Tongue (tissue), 2 donors: ENCODE data around the gene RBM23. TPM values are rescaled to one million over a fixed set of nuclear protein-coding genes. Genes with fewer than 3 reads are reported as not detected.
A peak's percentile ranks its signal among the peaks of the same experiment; 100 is the strongest.
"Not testable (repeated sequence)": the region's sequence is repeated elsewhere in the genome, so short reads cannot be mapped to it uniquely, and the experiment has no call there.

ENCODE experiments used
- DNase-seq: peaks from one replicate; pipeline ENCODE4 v3.0.0-alpha.2; 2015
- total RNA-seq: library from RNA; depleted of rRNA; stranded (reverse); fragments of >200 nt; gene quantifications from one replicate; pipeline ENCODE4 v1.2.3, GENCODE V29; 2014

RBM23 gene
- 162 TPM for total RNA-seq

GRCh38 chr14:22918804-22919600 lies at the start of gene RBM23:
RBM23 (minus strand) TSS chr14:22919149.
- DNase-seq = peak; percentile 100

DNA sequence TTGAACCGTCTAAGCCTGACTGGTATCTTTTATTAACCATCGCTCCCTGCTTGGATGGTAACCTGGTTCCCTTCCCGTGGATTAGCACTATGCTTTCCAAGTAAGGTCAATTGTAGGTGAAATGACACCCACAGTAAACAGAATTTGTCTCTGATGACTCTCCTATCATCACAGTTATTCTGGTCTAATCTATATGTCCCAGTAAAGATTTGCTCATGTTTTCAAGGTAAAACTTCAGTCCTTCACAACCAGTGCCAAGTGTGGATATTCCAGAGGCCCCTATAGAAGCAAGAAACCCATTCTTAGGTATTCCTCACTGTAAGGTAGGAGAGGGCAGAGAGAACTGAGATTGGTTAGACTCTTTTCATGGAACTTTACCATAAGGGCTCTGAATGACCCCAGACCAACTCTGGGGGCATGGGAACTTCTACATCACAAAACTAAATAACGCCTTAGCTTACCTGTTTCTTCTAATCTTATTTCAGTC lies 47.9 kb upstream of the RBM23 start:
- no peak for DNase-seq

DNA sequence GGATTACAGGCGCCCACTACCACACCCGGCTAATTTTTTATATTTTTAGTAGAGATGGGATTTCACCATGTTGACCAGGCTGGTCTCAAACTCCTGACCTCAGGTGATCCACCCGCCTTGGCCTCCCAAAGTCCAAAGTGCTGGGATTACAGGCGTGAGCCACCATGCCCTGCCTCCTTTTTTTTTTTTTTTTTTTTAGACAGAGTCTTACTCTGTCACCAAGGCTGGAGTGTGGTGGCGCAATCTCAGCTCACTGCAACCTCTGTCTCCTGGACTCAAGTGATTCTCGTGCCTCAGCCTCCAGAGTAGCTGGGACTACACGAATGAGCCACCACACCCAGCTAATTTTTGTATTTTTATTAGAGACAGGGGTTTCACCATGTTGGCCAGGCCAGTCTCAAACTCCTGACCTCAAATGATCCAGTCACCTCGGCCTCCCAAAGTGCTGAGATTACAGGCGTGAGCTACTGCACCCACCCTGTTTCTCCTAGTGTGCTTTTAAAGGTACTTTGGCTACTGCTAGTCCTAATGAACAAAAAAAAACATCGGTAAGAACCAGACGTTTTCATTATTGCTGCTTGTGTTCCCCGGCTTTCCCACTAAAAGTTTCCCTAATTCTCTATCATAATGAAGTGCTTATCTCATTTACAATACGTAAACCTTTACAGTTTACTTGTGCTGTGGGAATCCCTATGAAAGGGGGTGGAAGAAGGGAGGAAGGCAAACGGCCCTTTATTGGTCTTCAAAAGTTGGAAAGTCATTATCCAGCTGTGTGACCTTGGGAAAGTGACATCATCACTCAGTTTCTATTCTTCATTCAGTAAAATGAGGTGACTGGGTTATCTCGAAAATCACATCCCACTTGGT lies 47.2 kb upstream of the RBM23 start:
- not testable (repeated sequence) for DNase-seq

DNA sequence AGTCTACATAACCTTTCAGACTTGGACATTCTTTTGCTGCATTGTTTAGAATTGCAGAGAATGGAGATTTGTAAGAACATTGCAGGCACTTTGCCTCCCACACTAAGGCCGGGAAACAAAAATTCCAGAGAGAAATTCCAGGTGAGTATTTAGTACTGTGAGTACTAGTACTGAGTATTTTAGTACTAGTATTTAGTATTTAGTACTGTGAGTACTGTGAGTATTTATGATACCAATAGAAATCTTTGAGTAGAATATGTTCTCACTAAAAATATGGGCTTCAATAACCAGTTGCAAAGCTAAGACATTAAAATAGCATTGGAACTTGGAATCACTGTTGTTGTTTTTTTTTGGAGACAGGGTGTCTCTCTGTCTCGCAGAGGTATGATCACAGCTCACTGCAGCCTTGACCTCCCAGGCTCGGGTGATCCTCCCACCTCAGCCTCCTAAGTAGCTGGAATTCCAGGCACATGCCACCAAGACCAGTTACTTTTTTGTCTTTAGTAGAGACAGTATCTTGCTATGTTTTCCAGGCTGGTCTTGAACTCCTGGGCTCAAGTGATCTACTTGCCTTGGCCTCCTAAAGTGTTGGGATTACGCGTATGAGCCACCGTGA lies 43.2 kb upstream of the RBM23 start:
- DNase-seq = no peak

DNA sequence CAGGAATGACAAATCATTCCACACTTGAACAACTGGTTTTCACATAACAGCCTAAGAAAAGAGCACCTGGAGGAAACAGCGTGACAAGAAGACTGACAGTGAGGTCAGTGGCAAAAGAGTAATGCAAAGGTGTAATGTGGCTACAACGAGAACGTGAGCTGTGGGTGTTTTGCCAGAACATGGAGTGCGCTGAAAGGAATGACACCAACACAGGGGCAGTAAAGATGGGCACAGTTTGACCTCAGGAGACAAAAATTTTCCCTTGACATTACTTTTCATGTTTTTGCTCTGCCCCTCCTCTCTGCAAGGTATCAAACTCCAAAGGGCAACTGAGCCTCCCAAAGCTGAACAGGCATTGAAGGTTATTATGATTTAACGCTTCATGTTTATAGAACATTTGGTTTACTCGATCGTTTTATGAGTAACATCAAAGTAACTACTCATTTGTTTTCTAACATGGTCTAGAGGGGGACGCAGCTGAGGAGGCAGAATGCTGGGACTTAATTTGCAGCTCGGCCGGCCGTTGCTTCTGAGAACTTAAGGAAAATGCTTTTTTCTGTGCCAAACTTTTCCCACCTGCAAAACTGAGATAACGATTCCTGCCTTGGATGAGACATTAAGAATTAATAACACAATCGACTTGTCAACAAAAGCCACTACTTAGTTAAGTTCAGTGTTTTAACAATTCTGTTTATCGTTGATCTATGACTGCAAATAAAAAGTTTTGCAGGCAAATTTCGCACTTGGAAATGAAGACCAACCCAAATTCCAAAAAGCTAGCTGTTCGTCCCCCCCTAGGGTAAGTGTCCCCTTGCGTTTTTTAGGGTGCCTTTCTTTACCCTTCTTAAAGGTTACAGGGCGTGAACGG lies 37.0 kb upstream of the RBM23 start:
- DNase-seq = peak; percentile 29

- DNase-seq = no peak
Measured at GRCh38 chr14:22952418-22952817, 33.5 kb upstream of the RBM23 start.

DNA sequence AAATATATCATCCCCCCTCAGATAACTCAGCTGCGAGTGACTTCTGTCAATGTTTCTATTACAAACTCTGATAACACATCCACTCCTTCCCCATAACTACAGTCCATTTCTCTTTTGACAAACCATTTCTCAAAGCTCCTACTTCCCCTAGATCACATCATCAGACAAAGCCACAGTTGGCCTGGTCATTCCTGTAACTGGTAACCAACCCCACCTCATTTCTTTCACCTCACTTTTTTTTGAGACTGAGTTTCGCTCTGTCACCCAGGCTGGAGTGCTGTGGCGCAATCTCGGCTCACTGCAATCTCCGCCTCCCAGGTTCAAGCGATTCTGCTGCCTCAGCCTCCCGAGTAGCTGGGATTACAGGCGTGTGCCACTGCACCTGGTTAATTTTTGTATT lies 32.8 kb upstream of the RBM23 start:
- not testable (repeated sequence) for DNase-seq

GRCh38 chr14:22945642-22946041 lies 26.7 kb upstream of the RBM23 start:
- no peak for DNase-seq

GRCh38 chr14:22939684-22940083 lies 20.7 kb upstream of the RBM23 start:
- no peak for DNase-seq

GRCh38 chr14:22935156-22935555 lies 16.2 kb upstream of the RBM23 start:
- DNase-seq = no peak

DNA sequence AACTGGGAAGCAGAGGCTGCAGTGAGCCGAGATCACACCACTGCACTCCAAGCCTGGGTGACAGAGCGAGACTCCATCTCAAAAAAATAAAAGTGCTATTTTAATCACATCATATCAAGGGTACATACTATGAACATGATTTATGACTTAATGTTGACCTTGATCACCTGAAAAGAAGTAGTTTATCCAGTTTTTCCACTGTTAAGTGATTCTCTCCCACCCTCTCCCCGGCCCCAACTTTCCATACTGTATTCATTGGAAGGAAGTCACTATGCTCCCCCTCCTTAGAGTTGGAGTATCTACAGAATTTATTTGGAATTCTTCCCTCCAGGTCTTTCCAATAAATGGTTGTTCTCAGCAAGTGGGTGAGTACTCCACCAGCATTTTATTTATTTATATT lies 13.2 kb upstream of the RBM23 start:
- peak; percentile 27 for DNase-seq

- no peak for DNase-seq
Measured at GRCh38 chr14:22929961-22930364, 11.0 kb upstream of the RBM23 start.

DNA sequence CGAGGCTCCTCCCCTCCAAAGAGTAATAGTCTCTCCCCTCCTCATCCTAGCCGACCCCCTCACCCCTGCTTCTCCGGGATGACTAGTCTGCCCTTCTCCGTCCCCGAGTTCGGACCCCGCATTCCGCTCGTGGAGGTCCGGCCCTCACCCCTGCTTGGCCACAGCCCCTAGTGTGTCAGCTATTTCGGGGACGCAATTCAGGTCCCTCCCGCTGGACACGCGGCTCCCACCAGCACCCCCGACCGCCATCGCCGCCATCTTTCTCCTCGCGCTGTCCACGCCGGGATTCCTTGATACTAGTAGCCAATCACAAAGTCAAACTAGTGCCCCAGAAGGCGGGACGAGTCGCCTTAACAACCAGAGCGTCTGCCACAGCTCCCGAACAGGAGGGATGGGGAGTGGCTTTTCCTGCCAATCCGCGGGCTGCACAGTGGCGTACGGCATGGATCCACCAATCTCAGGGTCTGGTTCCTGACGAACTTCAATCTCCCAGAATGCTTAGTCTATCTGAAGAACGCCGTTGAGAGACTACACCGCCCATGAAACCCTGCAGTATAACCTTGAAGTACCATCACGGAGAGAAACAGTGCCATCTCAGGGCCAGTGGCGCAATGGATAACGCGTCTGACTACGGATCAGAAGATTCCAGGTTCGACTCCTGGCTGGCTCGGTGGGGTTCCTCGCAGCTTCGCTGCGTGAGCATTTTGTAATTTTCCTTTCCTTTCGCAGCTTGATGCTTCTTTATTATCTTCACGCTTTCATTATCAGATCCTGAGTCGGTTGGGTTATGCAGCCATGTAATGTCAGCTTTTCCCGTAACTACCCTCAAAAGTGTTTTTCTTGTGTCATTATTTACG lies 10.4 kb upstream of the RBM23 start, which contains the start of gene PRMT5:
TSS of gene PRMT5 (minus strand) at position 273 of the 857 bp plus-strand sequence. CDS start at position 258, 15 bp downstream.
- DNase-seq = peak; percentile 100

DNA sequence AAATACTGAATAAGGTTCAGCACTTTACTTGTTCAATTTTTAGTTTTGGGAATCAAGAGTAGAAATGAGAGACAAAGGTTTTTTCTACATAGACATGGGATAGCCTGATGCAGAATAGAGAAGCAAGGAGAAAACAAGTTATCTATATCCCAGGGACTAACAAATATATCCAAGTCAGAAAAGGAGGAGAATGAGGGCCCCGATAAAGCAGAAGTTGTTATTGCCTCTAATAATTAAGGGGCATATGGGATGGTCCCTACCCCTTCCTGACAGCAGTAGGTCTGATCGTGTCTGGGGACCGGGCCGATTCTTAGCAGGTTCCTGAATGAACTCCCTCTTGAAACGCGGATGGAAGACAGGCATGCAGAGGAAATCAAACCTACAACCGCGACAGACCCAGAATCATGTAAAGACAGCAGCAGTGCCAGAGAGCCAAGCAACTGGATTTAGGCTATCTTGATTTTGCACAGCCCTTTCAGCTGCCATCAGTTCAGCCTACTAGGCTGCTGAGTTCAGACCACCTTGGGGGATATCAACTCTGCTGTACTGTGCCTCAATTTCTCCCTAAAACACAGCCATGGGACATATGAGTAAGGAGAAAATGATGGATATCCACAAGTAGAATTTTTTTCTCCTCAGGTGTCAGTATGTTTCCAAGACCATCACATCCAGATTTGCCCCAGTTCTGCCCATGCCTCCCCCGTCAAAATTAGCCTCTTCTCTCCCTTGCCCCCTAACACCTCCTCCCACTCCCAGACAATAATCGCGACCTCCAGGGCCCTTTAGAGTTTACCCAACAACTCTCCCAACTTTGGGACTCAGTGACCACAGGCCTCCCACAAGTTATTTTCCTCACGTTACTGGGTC lies 9.5 kb upstream of the RBM23 start:
- DNase-seq = peak; percentile 17

GRCh38 chr14:22926316-22926715 lies 7.4 kb upstream of the RBM23 start:
- DNase-seq = no peak

DNA sequence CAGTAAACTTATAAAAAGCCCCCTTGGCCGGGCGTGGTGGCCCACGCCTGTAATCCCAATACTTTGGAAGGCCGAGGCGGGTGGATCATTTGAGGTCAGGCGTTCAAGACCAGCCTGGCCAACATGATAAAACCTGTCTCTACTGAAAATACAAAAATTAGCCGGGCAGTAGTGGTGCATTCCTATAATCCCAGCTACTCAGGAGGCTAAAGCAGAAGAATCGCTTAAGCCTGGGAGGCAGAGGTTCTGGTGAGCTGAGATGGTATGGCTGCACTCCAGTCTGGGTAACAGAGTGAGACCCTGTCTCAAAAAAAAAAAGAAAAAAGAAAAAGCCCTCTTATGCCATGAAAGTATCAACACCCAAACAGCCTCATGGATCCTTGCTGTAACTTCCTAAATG lies 6.6 kb upstream of the RBM23 start:
- no peak for DNase-seq

GRCh38 chr14:22923746-22924145 lies 4.8 kb upstream of the RBM23 start:
- no peak for DNase-seq

DNA sequence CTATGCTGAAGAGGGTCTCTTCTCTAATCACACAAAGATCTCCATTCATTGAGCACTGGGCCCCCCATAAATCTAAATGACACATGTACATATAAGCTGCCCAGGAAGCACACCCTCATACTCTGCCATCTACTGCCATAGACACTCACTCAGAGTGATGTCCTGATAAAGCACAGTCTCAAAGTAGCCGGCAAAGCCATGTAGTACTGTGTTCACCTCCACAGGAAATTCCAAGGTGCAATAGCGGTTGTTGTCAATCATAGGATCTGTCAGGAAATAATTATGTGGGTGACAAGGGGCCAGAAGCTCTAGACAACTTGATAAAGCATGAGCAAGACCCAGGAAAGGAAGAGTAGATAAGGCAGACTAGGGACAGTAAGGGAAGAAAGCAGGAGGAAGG lies 3.3 kb upstream of the RBM23 start:
- no peak for DNase-seq

- DNase-seq = no peak
Measured at GRCh38 chr14:22920697-22921096, 1.7 kb upstream of the RBM23 start.

- no peak for DNase-seq
Measured at GRCh38 chr14:22919601-22919921, 612 bp upstream of the RBM23 start.
